Breast epithelium (tissue), 4 donors: Measurements from ENCODE around the gene SYNM. TPM values are rescaled to one million over a fixed set of nuclear protein-coding genes. Genes with fewer than 3 reads are reported as not detected.
A peak's percentile ranks its signal among the peaks of the same experiment; 100 is the strongest.

Source experiments
- DNase-seq, 2 donors: peaks; one replicate each; pipeline ENCODE4 v3.0.0-alpha.2; 2019; ENCODE audit warnings: low spot score in 2 of 2
- H3K27ac ChIP-seq, 2 donors: fragments of 200-600 bp; sonication (generic) in 1 of 2; one replicate each; pipeline ENCODE4 v1.5.1; 2016 to 2019; ENCODE audit warnings: mild to moderate bottlenecking in 1 of 2
- H3K27me3 ChIP-seq, 2 donors: fragments of 200-600 bp; sonication (generic) in 1 of 2; one replicate each; pipeline versions ENCODE4 v1.5.1 to v1.6.0; 2017 to 2019; ENCODE audit warnings: control low read depth in 1 of 2, mild to moderate bottlenecking in 1 of 2
- H3K36me3 ChIP-seq: fragments of 200-600 bp; one replicate; pipeline ENCODE4 v1.5.1; 2019
- H3K4me1 ChIP-seq, 2 donors: fragments of 200-600 bp; sonication (generic); one replicate each; pipeline ENCODE4 v1.5.1; 2016 to 2019; ENCODE audit warnings: control low read depth in 1 of 2
- H3K4me3 ChIP-seq, 3 donors: fragments of 200-600 bp; sonication (generic); 1 replicate in 2 of 3; 2 replicates in 1 of 3; pipeline ENCODE4 v1.5.1; 2016 to 2019; ENCODE audit warnings: mild to moderate bottlenecking in 3 of 3, moderate library complexity in 2 of 3
- H3K9me3 ChIP-seq, 2 donors: fragments of 200-600 bp; sonication (generic) in 1 of 2; one replicate each; pipeline ENCODE4 v1.5.1; 2016 to 2019; ENCODE audit warnings: control low read depth in 1 of 2
- CTCF ChIP-seq, 3 donors: fragments of 450-650 bp; IDR thresholded peaks; one replicate each; pipeline ENCODE4 v1.5.1; 2016 to 2017; ENCODE audit warnings: antibody characterized with exemption in 3 of 3, mild to moderate bottlenecking in 3 of 3, moderate library complexity in 3 of 3
- POLR2A ChIP-seq: fragments of 450-650 bp; IDR thresholded peaks from one replicate; pipeline ENCODE4 v1.6.1; 2016; ENCODE audit warnings: antibody characterized with exemption, mild to moderate bottlenecking, moderate library complexity
- POLR2AphosphoS5 ChIP-seq, 3 donors: sonication (generic); formaldehyde crosslinking; IDR thresholded peaks; one replicate each; pipeline ENCODE4 v1.6.1; 2017; ENCODE audit warnings: antibody characterized with exemption in 3 of 3
- intact Hi-C: fragments of 100-400 bp; cut with DNase I; formaldehyde crosslinking; loops from one replicate; pipeline ENCODE4 v1.15.1; 2023; ENCODE audit warnings: low total_unique reads
- total RNA-seq, 3 donors: library from RNA; depleted of rRNA; stranded (reverse); fragments of >200 nt; gene quantifications; one replicate each; pipeline ENCODE4 v1.1.0, GENCODE V29; 2016

The SYNM gene
- total RNA-seq, 3 donors from 2014 or later, result 32.0 to 319 (median 115) TPM

GRCh38 chr15:99105514-99106341, 848 bp downstream of the SYNM start:
- no peak for TF ChIP-seq POLR2A
- no peak for TF ChIP-seq CTCF (IDR thresholded peaks at IDR 0.05)
- TF ChIP-seq POLR2AphosphoS5 (IDR thresholded peaks at IDR 0.05), result no peak
- Histone ChIP-seq H3K4me1 (no peaks in the 10 kb centered on the region), H3K27ac (peak overlapping the region; percentile 77 to 94), H3K36me3 (no peaks in the 10 kb centered on the region), H3K27me3 (peaks cover 0 to 6% of the 10 kb centered on the region in 2 donors), H3K9me3 (no peaks in the 10 kb centered on the region), H3K4me3 (peak overlapping the region; percentile 45 to 87 (median 70))
- intact Hi-C loops, result loop anchor here (5.0 kb wide), 1 partner anchor 107 kb away; no protein-coding TSS in a partner anchor
- DNase-seq, result no peak

GRCh38 chr15:99106417-99107220, 1.7 kb downstream of the SYNM start:
- H3K27me3 ChIP-seq, result peaks cover 0 to 6% of the 10 kb centered on the region in 2 donors
- intact Hi-C loops, result loop anchor here (5.0 kb wide), 1 partner anchor 106 kb away; no protein-coding TSS in a partner anchor
- no peak for TF ChIP-seq POLR2A
- no peak for TF ChIP-seq POLR2AphosphoS5 (IDR thresholded peaks at IDR 0.05)
- no peak for TF ChIP-seq CTCF (IDR thresholded peaks at IDR 0.05)

GRCh38 chr15:99108993-99109392, 4.1 kb downstream of the SYNM start:
- no peaks in the 10 kb centered on the region for H3K36me3 ChIP-seq
- H3K27ac ChIP-seq, result peak overlapping the region; percentile 77 to 82
- H3K4me3 ChIP-seq, result peak overlapping the region in 2 of 3 donors; percentile 70 to 87
- intact Hi-C loops, result loop anchor here (5.0 kb wide), 1 partner anchor 103 kb away; no protein-coding TSS in a partner anchor
- TF ChIP-seq POLR2AphosphoS5 (IDR thresholded peaks at IDR 0.05), result no peak
- TF ChIP-seq CTCF (IDR thresholded peaks at IDR 0.05), result no peak
- no peak for TF ChIP-seq POLR2A
- DNase-seq, result no peak
- H3K4me1 ChIP-seq, result no peaks in the 10 kb centered on the region
- H3K9me3 ChIP-seq, result no peaks in the 10 kb centered on the region
- no peaks in the 10 kb centered on the region for H3K27me3 ChIP-seq

More at GRCh38 chr15:99106417-99107220, 1.7 kb downstream of the SYNM start:
- peak in 1 of 2 donors; percentile 48 for DNase-seq
- Histone ChIP-seq H3K9me3 (no peaks in the 10 kb centered on the region), H3K36me3 (no peaks in the 10 kb centered on the region), H3K27ac (peak overlapping the region; percentile 77 to 94), H3K4me1 (no peaks in the 10 kb centered on the region), H3K4me3 (peak overlapping the region; percentile 45 to 87 (median 70))

DNA sequence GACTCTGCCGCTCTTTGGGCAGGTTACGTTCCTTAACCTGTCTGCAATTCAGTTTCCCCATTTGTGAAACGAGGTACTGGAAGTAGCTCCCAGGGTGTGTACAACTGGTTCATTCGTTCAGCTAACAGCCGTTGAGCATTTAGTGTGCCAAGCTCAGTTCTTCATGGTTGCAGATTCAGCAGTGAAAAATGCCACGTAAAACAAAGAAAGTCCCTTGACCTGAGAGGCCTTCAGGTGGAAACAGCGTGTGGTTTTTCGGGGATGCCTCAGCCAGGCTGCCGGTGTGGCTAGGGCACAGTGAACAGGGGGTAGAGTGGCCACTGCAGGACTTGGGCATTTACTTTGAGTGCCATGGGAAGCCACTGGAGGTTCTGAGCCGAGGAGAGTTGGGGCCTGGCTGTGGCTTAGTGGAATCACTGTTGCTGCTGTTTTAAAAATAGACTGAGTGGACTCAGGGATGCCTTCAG, 4.7 kb downstream of the SYNM start:
- H3K27me3 ChIP-seq, result no peaks in the 10 kb centered on the region
- intact Hi-C loops, result loop anchor here (5.0 kb wide), 1 partner anchor 103 kb away; no protein-coding TSS in a partner anchor
- no peaks in the 10 kb centered on the region for H3K9me3 ChIP-seq
- peak overlapping the region in 2 of 3 donors; percentile 70 to 87 for H3K4me3 ChIP-seq
- peak overlapping the region; percentile 77 to 82 for H3K27ac ChIP-seq
- no peak for TF ChIP-seq POLR2AphosphoS5 (IDR thresholded peaks at IDR 0.05)
- TF ChIP-seq CTCF (IDR thresholded peaks at IDR 0.05), result no peak
- no peak for TF ChIP-seq POLR2A
- DNase-seq, result no peak
- H3K36me3 ChIP-seq, result no peaks in the 10 kb centered on the region
- no peaks in the 10 kb centered on the region for H3K4me1 ChIP-seq
